H9 (cell line): ENCODE measurements around the gene ZBTB7A. TPM values are rescaled to one million over a fixed set of nuclear protein-coding genes. Genes with fewer than 3 reads are reported as not detected.

Source experiments
- DNase-seq: peaks from one replicate; pipeline ENCODE4 v3.0.0-alpha.2; 2017
- H2AFZ ChIP-seq: one replicate; pipeline ENCODE4 v1.6.1; 2013; ENCODE audit warnings: mild to moderate bottlenecking, low read length, control low read depth, moderate library complexity
- H2AK5ac ChIP-seq: 2 replicates; pipeline ENCODE4 v1.6.1; 2013; ENCODE audit warnings: low read length, control low read depth, mixed read lengths; ENCODE audit not compliant: insufficient read length
- H2BK120ac ChIP-seq: one replicate; pipeline ENCODE4 v1.6.1; 2013; ENCODE audit warnings: low read depth, mild to moderate bottlenecking, low read length, control low read depth, inconsistent platforms; ENCODE audit not compliant: poor library complexity, severe bottlenecking
- H2BK12ac ChIP-seq: 2 replicates; pipeline ENCODE4 v1.6.1; 2013; ENCODE audit warnings: low read length, control low read depth, mixed read lengths, low read depth; ENCODE audit not compliant: insufficient read length
- H2BK15ac ChIP-seq: 2 replicates; pipeline ENCODE4 v1.6.1; 2013; ENCODE audit warnings: low read depth, low read length, control low read depth
- H2BK20ac ChIP-seq: one replicate; pipeline ENCODE4 v1.6.1; 2013; ENCODE audit warnings: low read depth, mild to moderate bottlenecking, low read length, control low read depth, inconsistent platforms; ENCODE audit not compliant: poor library complexity, severe bottlenecking
- H2BK5ac ChIP-seq: 2 replicates; pipeline ENCODE4 v1.6.1; 2013; ENCODE audit warnings: low read length, control low read depth, mixed read lengths; ENCODE audit not compliant: insufficient read length
- H3K14ac ChIP-seq: 2 replicates; pipeline ENCODE4 v1.6.1; 2013; ENCODE audit warnings: low read length, control low read depth; ENCODE audit not compliant: insufficient read depth
- H3K18ac ChIP-seq: 2 replicates; pipeline ENCODE4 v1.6.1; 2013; ENCODE audit warnings: low read depth, mild to moderate bottlenecking, mixed read lengths, low read length, control low read depth; ENCODE audit not compliant: insufficient read length
- H3K23ac ChIP-seq: 2 replicates; pipeline ENCODE4 v1.6.1; 2013; ENCODE audit warnings: low read length, control low read depth, mixed read lengths, low read depth; ENCODE audit not compliant: insufficient read length
- H3K23me2 ChIP-seq: 2 replicates; pipeline ENCODE4 v1.6.1; 2013; ENCODE audit warnings: low read depth, mild to moderate bottlenecking, mixed read lengths, low read length, control low read depth; ENCODE audit not compliant: insufficient read length, poor library complexity, severe bottlenecking
- H3K27ac ChIP-seq: 2 replicates; pipeline ENCODE4 v1.5.1; 2013; ENCODE audit warnings: low read length, control low read depth, mixed read lengths, low read depth; ENCODE audit not compliant: insufficient read length
- H3K27me3 ChIP-seq: 2 replicates; pipeline ENCODE4 v1.6.1; 2013; ENCODE audit warnings: low read length, control low read depth, inconsistent platforms; ENCODE audit not compliant: insufficient read depth
- H3K4ac ChIP-seq: 2 replicates; pipeline ENCODE4 v1.6.1; 2013; ENCODE audit warnings: low read depth, mild to moderate bottlenecking, control low read depth, inconsistent platforms, low read length, moderate library complexity
- H3K4me1 ChIP-seq: 2 replicates; pipeline ENCODE4 v1.6.1; 2013; ENCODE audit warnings: low read length, control low read depth, inconsistent platforms; ENCODE audit not compliant: insufficient read depth
- H3K4me2 ChIP-seq: 2 replicates; pipeline ENCODE4 v1.6.1; 2013; ENCODE audit warnings: low read length, control low read depth, mixed read lengths; ENCODE audit not compliant: insufficient read length, insufficient read depth
- H3K56ac ChIP-seq: 2 replicates; pipeline ENCODE4 v1.6.1; 2013; ENCODE audit warnings: low read depth, mild to moderate bottlenecking, mixed read lengths, low read length, control low read depth; ENCODE audit not compliant: insufficient read length
- H3K79me1 ChIP-seq: 2 replicates; pipeline ENCODE4 v1.6.1; 2013; ENCODE audit warnings: low read depth, mild to moderate bottlenecking, moderate library complexity, low read length, control low read depth, inconsistent platforms; ENCODE audit not compliant: insufficient read depth, poor library complexity, severe bottlenecking
- H3K79me2 ChIP-seq: 2 replicates; pipeline ENCODE4 v1.6.1; 2013; ENCODE audit warnings: low read length, control low read depth, inconsistent platforms; ENCODE audit not compliant: insufficient read depth
- H3K9ac ChIP-seq: 2 replicates; pipeline ENCODE4 v1.6.1; 2013; ENCODE audit warnings: low read length, control low read depth, mixed read lengths; ENCODE audit not compliant: insufficient read length; ENCODE audit errors: extremely low read depth
- H3K9me3 ChIP-seq: one replicate; pipeline ENCODE4 v1.6.1; 2013; ENCODE audit warnings: low read depth, low read length, inconsistent platforms; ENCODE audit not compliant: control insufficient read depth
- H3T11ph ChIP-seq: one replicate; pipeline ENCODE4 v1.6.1; 2013; ENCODE audit warnings: mild to moderate bottlenecking, low read length, control low read depth, inconsistent platforms
- H4K20me1 ChIP-seq: one replicate; pipeline ENCODE4 v1.6.1; 2013; ENCODE audit not compliant: control insufficient read depth, insufficient read length, insufficient read depth
- H4K5ac ChIP-seq: 2 replicates; pipeline ENCODE4 v1.6.1; 2013; ENCODE audit warnings: low read depth, mild to moderate bottlenecking, mixed read lengths, low read length, control low read depth; ENCODE audit not compliant: insufficient read length
- H4K8ac ChIP-seq: replicated peaks from 2 replicates; pipeline ENCODE4 v1.6.1; 2013; ENCODE audit warnings: low read length, control low read depth, mixed read lengths, low read depth; ENCODE audit not compliant: insufficient read length
- H4K91ac ChIP-seq: 2 replicates; pipeline ENCODE4 v1.6.1; 2013; ENCODE audit warnings: low read depth, mild to moderate bottlenecking, moderate library complexity, mixed read lengths, low read length, control low read depth; ENCODE audit not compliant: insufficient read length
- H3K27ac Mint-ChIP-seq, 3 experiments: 2 replicates in 2 of 3; 3 replicates in 1 of 3; pipeline ENCODE4 v1.8.0; 2020 to 2021; ENCODE audit warnings: mixed read lengths in 3 of 3, mild to moderate bottlenecking in 1 of 3, moderate library complexity in 1 of 3
- H3K27me3 Mint-ChIP-seq: 2 replicates; pipeline ENCODE4 v1.8.0; 2021; ENCODE audit warnings: low read depth, mild to moderate bottlenecking, moderate library complexity, mixed read lengths
- H3K36me3 Mint-ChIP-seq, 3 experiments: 2 replicates in 2 of 3; 3 replicates in 1 of 3; pipeline ENCODE4 v1.8.0; 2020 to 2021; ENCODE audit warnings: low read depth in 3 of 3, mixed read lengths in 3 of 3; ENCODE audit not compliant: insufficient read depth in 1 of 3
- H3K4me1 Mint-ChIP-seq, 2 experiments: 2 replicates each; pipeline ENCODE4 v1.8.0; 2020; ENCODE audit warnings: mixed read lengths in 2 of 2
- H3K4me3 Mint-ChIP-seq, 2 experiments: 2 replicates in 1 of 2; 3 replicates in 1 of 2; pipeline ENCODE4 v1.8.0; 2020 to 2021; ENCODE audit warnings: mild to moderate bottlenecking in 2 of 2, mixed read lengths in 2 of 2, moderate library complexity in 1 of 2
- H3K9me3 Mint-ChIP-seq, 2 experiments: 2 replicates in 1 of 2; 3 replicates in 1 of 2; pipeline ENCODE4 v1.8.0; 2020; ENCODE audit warnings: mild to moderate bottlenecking in 2 of 2, mixed read lengths in 2 of 2, moderate library complexity in 1 of 2
- CTCF ChIP-seq: fragments of 200-600 bp; sonication (generic); conservative IDR thresholded peaks from 3 replicates; pipeline ENCODE4 v1.8.0; 2021; ENCODE audit warnings: antibody characterized with exemption, mild to moderate bottlenecking
- WGBS: extraction: QIAGEN DNeasy Blood & Tissue Kit; methylation state at CpG from one replicate; pipeline ENCODE4 v1.1.7; 2013; ENCODE audit warnings: missing lambda C conversion rate, low lambda C conversion rate, mixed read lengths; ENCODE audit not compliant: insufficient read length; ENCODE audit errors: extremely low coverage; 5-methylcytosine and 5-hydroxymethylcytosine counted together
- total RNA-seq: library from RNA; stranded (reverse); gene quantifications from 2 replicates; pipeline ENCODE4 v1.2.1, GENCODE V29; 2021

Gene ZBTB7A
- total RNA-seq, 1 experiment from 2014 or later, result 24.9 TPM

GRCh38 chr19:4010808-4011110 is 55.9 kb downstream of the ZBTB7A start:
- no peak overlapping the region for H3K23ac ChIP-seq
- H4K91ac ChIP-seq, result no peak overlapping the region
- H3K9me3 ChIP-seq, result no peaks in the 10 kb centered on the region
- no peak overlapping the region for H3K4me2 ChIP-seq
- no peak overlapping the region for H3K14ac ChIP-seq
- Mint-ChIP-seq H3K4me3 (no peak overlapping the region), H3K27ac (no peak overlapping the region), H3K27me3 (no peaks in the 10 kb centered on the region), H3K9me3 (no peaks in the 10 kb centered on the region), H3K36me3 (peaks cover 6 to 22% (median 20%) of the 10 kb centered on the region in 3 experiments; a peak in 6 of 7 replicates), H3K4me1 (peaks cover 13 to 20% of the 10 kb centered on the region in 2 experiments)
- no peak overlapping the region for H2BK5ac ChIP-seq
- peaks cover 10% of the 10 kb centered on the region for H3K23me2 ChIP-seq
- no peak overlapping the region for H3K56ac ChIP-seq
- no peak overlapping the region for H3K18ac ChIP-seq
- H4K5ac ChIP-seq, result no peak overlapping the region
- peaks cover 17% of the 10 kb centered on the region; the same call in 1 of the 2 replicates for H3K79me2 ChIP-seq
- no peak overlapping the region for H3K4ac ChIP-seq
- no peak for DNase-seq
- H2AFZ ChIP-seq, result no peak overlapping the region
- H4K8ac ChIP-seq, result no peak overlapping the region
- H2BK120ac ChIP-seq, result no peak overlapping the region
- H2BK12ac ChIP-seq, result no peak overlapping the region
- no peaks in the 10 kb centered on the region for H3K4me1 ChIP-seq
- no peak overlapping the region for H3T11ph ChIP-seq
- H2BK20ac ChIP-seq, result no peak overlapping the region
- H3K79me1 ChIP-seq, result peaks cover 10% of the 10 kb centered on the region
- TF ChIP-seq CTCF, result no peak
- no peak overlapping the region for H3K9ac ChIP-seq
- H3K27me3 ChIP-seq, result no peaks in the 10 kb centered on the region
- no peak overlapping the region for H2AK5ac ChIP-seq
- H4K20me1 ChIP-seq, result no peaks in the 10 kb centered on the region
- no peak overlapping the region for H2BK15ac ChIP-seq
- H3K27ac ChIP-seq, result no peak overlapping the region
- WGBS, result no CpG with 5 or more reads among the region's 14 CpGs
